ENCODE results near the gene ANTXRL. TPM values are rescaled to one million over a fixed set of nuclear protein-coding genes. Genes with fewer than 3 reads are reported as not detected.
"Not testable (repeated sequence)": the region's sequence is repeated elsewhere in the genome, so short reads cannot be mapped to it uniquely, and the experiment has no call there.

Gene ANTXRL
- total RNA-seq, 2 experiments from 2014 or later = not detected

- POLR2A ChIA-PET = interaction anchor here (2.3 kb wide), 1 partner anchor 13 kb away, joined by 18 read pairs; no protein-coding TSS in a partner anchor
These were observed 16.5 kb upstream of the ANTXRL start for GRCh38 chr10:46270086-46270811.

DNA sequence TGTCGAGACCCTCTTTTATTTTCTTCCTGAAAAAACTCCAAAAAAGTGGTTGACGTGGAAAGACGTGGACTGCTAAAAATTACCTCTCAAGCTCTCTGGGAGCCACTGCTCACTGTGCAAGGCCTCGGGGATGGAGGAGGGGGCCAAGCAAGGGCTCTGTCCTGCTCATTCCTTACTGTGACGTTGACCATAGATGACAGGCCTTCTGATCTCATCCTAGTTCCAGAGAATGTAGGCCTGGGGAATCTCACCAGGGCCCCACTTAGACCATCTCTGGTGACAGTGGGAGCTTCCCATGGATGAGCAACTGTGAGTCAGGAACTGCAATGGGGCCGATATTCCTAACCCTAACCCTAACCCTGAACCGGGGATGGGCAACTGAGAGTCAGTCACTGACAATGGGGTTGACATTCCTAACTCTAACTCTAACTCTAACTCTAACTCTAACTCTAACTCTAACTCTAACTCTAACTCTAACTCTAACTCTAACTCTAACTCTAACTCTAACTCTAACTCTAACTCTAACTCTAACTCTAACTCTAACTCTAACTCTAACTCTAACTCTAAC, 15.8 kb upstream of the ANTXRL start:
- POLR2A ChIA-PET, CTCF ChIA-PET: not testable (repeated sequence)

More at GRCh38 chr10:46270086-46270811, 16.5 kb upstream of the ANTXRL start:
- CTCF ChIA-PET = interaction anchor here (1.9 kb wide), 1 partner anchor 41 kb away, joined by 6 read pairs; no protein-coding TSS in a partner anchor

DNA sequence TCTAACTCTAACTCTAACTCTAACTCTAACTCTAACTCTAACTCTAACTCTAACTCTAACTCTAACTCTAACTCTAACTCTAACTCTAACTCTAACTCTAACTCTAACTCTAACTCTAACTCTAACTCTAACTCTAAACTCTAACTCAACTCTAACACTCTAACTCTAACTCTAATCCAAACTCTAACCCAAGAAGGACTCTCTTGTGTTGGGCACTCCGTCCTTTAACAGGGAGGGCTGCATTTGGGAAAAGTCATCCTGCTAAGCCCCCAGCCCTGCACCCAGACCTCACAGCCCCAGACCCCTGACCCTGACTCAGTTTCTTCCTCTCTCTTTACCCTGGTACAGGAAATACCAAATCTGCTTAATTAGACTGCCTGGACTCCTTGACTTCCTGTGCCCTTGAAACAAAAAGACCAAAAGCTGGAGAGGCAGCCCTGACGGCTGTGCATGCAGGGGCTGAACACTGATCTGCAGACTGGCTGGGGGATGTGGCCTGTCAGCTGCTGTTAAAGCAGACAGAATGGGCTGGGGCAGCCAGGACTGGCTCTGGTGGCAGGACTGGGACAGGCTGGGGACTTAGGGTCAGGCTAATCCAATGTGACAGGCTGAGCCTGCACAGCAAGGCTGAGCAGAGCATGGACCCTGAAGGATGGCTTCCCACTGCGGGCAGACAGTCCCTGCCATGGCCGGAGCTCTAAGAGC, 14.8 kb upstream of the ANTXRL start:
- POLR2A ChIA-PET, CTCF ChIA-PET: not testable (repeated sequence)

- CTCF ChIA-PET = no interaction called here
- POLR2A ChIA-PET = no interaction called here
These were observed 13.9 kb upstream of the ANTXRL start for GRCh38 chr10:46272863-46273415.

DNA sequence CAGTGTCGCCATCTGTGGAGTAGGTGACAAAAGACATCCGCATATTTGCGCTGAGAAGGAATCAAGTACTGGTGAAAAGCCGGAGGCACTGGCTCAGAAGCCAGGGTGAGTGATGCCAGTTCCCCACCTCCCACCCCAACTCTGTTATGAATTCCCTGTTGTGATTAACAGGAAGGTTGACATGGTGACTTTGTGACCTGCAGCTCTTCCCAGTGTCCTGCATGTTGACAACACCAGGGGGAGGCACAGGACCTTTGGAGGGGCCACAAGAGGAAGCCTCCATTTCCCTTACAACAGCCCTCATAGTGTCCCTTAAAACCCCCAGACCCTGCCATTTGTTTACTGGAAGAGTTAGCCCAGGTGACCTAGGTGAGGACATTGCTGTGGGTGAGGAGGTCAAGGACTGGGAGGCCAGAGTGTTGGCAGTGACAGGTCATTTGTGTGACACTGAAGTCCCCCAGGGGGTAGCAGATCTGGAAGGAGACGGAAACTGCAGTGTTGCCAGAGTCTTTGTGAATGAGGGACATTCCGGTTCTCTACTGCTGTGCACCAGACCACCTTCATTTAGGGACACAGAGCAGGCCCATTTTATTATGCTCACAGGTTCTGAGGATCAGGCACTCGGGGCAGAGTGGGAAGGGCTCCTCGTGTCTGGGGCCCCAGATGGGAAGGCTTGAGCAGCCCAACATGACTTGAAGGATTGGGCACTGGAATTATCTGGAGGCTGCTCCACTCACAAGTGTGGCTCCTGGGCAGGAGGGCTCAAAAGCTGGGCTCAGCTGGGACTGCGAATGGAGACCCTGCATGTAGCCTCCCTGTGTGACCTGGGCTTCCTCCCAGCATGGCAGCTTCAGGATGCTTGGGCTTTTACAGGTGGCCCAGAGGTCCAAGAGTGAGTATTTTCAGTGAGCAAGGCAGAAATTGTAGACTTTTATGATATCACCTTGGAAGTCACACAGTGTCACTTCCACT, 13.0 kb upstream of the ANTXRL start:
- ChIA-PET CTCF (no interaction called here), POLR2A (no interaction called here)

DNA sequence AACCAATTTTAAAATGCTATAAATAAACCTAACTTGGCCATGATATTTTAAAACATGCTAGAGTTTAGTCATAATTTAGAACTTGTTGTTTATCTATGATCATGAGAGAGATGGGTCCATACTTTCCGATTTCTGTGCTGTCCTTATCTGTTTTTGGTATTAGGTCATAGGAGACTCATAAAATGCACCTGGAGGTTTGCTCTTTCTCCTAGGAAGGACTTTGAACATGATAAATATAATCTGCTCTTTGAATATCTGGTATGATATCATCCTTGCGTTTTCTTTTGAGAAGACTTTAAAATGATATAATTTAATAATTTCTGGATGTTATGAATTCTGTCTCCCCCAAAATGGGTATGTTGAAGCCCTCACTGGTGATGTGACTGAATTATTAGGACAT, 9.0 kb upstream of the ANTXRL start:
- ChIA-PET POLR2A (no interaction called here), CTCF (no interaction called here)

DNA sequence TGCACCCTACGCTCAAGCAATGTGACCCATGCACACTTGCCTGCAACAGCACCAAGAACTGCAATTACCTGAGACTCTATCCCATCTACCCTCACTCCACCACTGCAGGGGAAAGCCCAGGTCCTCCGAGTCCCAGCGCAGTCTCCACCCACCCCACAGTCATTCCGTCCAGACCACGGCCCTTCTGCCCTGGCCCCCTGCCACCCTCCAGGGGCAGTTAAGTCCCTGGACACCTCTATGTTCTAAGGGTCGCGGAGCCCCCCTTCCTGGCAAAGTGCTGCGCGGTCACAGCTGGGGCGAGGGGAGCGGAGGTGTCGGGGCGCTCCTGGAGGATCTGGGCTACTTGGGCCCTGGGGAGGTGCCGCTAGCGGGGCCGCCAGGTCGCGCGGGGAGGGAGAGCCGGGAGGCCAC, 4.4 kb upstream of the ANTXRL start:
- POLR2A ChIA-PET = interaction anchor here (1.0 to 3.3 kb wide), 2 partner anchors 13 to 176 kb away, joined by 4 to 18 read pairs; no protein-coding TSS in a partner anchor
- CTCF ChIA-PET = not testable (repeated sequence)

DNA sequence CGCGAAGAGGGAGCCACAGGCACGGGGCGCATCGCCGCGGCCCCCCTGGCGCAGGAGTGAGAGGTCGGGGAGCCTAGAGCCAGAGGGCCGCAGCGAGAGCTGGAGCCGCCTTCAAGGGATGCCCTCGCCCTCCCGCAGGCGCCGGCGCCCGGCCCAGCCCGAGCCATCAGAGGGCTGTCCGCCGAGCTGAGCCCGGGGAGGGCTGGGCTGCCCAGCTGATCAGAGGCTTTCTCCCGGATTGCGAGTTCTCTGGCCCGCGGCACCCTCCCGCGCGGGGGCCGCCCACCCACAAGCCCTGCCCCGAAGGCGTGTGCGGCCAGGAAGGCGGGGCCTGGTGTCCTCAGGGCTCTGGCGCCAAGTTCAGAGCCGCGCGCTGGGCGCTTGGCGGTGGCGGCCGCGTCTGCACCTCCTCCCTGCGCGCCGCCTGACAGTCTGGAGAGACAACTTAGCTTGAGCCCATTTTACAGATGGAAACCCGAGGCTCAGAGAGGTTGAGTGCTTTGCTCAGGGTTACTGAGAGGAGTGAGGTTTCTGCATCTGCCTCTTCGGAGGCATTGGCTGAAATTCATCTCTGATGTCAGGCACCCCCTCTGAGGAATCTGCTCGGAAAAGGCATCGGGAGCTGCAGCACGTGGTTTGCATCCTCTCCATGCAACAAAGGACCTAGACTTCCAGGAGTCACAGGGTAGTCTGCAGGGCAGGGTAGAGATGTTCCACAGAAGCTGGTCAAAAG, 3.8 kb upstream of the ANTXRL start:
- ChIA-PET CTCF (no interaction called here), POLR2A (interaction anchor here (1.0 to 3.3 kb wide), 2 partner anchors 14 to 177 kb away, joined by 4 to 18 read pairs; no protein-coding TSS in a partner anchor)

GRCh38 chr10:46283580-46284285, 3.1 kb upstream of the ANTXRL start:
- ChIA-PET POLR2A (interaction anchor here (3.3 kb wide), 1 partner anchor 15 kb away, joined by 18 read pairs; no protein-coding TSS in a partner anchor), CTCF (no interaction called here)

DNA sequence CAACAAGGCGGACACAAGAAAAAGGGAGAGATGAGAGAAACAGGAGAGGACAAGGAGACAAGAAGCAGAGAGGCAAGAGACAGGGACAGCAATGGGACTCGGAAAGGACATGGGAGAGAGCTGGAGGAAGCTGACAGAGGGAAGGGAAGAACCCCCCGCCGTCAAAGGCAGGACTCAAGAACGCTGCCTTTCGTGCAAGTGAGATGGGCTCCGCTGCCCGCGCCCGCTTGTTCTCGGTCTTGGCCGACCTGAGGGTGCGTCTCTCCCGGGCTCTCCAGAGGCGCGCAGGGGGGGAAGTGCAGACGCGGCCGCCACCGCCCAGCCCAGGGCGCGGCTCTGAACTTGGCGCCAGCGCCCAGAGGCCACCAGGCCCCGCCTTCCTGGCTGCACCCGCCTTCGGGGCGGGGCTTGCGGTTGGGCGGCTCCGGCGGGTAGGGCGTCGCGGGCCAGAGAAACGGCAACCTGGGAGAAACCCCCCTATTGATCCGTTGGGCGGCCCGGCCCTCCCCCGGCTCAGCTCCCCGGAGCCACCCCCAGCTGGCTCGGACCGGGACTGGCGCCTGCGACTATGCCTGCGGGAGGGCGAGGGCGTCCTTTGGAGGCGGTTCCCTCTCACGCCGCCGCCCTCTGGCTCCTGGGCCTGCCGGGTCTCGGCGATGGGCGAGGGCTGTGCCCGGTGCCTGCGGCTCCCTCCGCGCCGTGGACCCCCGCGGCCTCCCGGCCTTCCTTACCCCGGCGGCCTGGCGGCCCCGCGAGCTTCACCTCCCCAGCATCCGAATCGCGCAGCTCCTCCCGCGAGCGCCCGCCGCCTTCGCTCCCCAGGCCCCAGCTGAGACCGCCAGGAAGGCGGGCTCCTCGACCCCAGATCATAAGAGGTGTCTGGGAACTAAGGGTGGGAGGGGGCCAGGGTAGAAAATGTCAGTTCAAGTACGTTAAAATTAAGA, 2.2 kb upstream of the ANTXRL start:
- CTCF ChIA-PET = interaction anchor here (1.2 kb wide), 1 partner anchor 16 kb away, joined by 4 read pairs; no protein-coding TSS in a partner anchor
- POLR2A ChIA-PET = interaction anchor here (3.3 kb wide), 1 partner anchor 15 kb away, joined by 18 read pairs; no protein-coding TSS in a partner anchor

DNA sequence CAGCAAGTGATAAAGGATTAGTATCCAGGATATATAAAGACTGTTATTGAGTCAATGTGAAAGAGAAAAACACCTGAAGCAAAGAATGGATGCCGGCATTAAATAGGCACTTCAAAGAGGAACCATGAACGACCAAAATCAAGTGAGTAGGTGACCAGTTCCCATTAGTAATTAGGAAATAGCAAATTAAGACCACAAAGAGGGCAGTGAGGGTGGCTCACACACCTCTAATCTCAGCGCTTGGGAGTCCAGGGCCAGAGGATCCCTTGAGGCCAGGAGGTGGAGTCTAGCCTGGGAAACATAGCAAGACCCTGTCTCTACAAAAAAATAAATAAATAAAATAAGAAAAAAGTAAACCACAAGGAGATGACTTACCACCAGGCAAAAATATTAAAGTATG, 1.5 kb upstream of the ANTXRL start:
- CTCF ChIA-PET = interaction anchor here (1.2 kb wide), 1 partner anchor 16 kb away, joined by 4 read pairs; no protein-coding TSS in a partner anchor
- POLR2A ChIA-PET = interaction anchor here (3.3 kb wide), 1 partner anchor 16 kb away, joined by 18 read pairs; no protein-coding TSS in a partner anchor

- POLR2A ChIA-PET = no interaction called here
- CTCF ChIA-PET = interaction anchor here (1.2 kb wide), 1 partner anchor 17 kb away, joined by 4 read pairs; no protein-coding TSS in a partner anchor
These were observed 704 bp upstream of the ANTXRL start for GRCh38 chr10:46285966-46286620.

GRCh38 chr10:46287846-46288477, 1.2 kb downstream of the ANTXRL start:
- ChIA-PET POLR2A (no interaction called here), CTCF (no interaction called here)

- CTCF ChIA-PET = no interaction called here
These were observed 1.9 kb downstream of the ANTXRL start for GRCh38 chr10:46288601-46289206.

DNA sequence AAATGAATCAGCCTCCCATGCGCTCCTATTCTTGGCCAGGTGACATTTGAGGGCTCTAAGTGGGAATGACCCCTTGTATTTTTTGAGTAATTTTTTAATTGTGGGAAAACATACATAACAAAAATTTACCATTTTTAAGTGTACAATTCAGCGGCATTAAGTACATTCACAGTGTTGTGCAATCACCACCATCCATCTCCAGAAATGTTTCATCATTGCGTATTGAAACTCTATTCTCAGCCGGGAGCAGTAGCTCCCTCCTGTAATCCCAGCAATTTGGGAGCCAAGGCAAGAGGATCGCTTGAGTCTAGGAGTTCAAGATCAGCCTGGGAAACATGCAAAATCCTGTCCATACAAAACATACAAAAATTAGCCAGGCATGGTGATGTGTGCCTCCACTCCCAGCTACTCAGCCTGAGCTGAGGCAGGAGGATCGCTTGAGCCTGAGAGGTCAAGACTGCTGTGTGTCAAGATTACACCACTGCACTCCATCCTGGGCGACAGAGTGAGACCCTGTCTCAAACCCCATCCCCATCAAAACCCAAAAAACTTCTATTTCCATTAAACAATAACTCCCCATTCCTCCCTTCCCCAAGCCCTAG, 2.5 kb downstream of the ANTXRL start:
- CTCF ChIA-PET = no interaction called here

More at GRCh38 chr10:46288601-46289206, 1.9 kb downstream of the ANTXRL start:
- POLR2A ChIA-PET = no interaction called here

More for the DNA sequence above, 2.5 kb downstream of the ANTXRL start:
- POLR2A ChIA-PET = no interaction called here

Data from activated CD8-positive, alpha-beta memory T cell treated with anti-CD3 and anti-CD28 coated beads for 36 hours (primary cell).